ENCODE results near the gene TLK2.
"Not testable (repeated sequence)": the region's sequence is repeated elsewhere in the genome, so short reads cannot be mapped to it uniquely, and the experiment has no call there.

The TLK2 gene

DNA sequence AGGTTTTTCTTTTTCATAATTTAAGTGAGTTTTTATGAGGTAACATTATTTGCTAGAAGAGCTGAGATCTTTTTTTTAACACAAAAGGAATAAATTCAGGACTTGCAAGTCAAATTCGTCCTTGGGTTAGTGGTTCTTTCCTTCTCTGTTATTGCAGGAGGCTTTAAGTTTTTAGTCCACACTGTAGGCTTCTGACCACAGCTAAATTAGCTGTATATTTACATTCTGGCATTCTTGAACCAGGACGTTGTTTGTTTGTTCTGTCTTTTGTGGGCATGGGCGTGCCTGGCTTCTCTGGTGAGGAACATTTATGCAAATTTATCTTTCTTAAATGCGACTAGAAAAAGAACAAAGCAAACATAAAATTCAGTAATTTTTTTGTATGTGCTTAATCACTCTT, 80.3 kb downstream of the TLK2 start:
- not testable (repeated sequence) for DNase-seq (ENCODE audit: low read depth in 3 of 3, low spot score in 1 of 3)

DNA sequence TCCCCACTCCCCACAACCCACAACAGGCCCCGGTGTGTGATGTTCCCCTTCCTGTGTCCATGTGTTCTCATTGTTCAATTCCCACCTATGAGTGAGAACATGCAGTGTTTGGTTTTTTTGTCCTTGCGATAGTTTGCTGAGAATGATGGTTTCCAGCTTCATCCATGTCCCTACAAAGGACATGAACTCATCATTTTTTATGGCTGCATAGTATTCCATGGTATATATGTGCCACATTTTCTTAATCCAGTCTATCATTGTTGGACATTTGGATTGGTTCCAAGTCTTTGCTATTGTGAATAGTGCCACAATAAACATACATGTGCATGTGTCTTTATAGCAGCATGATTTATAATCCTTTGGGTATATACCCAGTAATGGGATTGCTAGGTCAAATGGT, 82.3 kb downstream of the TLK2 start:
- not testable (repeated sequence) for DNase-seq (ENCODE audit: low read depth in 3 of 3, low spot score in 1 of 3)

DNA sequence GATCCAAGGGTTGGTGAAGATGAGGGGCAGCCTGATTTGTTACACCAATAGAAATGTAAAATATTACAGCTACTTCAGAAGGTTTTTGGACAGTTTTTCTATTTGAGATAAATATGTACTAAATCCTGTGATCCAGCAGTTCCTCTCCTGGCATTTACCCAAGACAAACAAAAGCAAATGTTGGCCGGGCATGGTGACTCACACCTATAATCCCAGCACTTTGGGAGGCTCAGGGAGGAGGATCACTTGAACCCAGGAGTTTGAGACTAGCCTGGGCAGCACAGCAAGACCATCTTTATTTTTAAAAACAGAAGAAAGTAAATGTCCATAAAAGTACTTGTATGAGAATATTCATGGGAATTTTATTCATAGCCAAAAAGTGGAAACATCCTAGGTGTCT, 84.0 kb downstream of the TLK2 start:
- no peak for DNase-seq (ENCODE audit: low read depth in 3 of 3, low spot score in 1 of 3)

DNA sequence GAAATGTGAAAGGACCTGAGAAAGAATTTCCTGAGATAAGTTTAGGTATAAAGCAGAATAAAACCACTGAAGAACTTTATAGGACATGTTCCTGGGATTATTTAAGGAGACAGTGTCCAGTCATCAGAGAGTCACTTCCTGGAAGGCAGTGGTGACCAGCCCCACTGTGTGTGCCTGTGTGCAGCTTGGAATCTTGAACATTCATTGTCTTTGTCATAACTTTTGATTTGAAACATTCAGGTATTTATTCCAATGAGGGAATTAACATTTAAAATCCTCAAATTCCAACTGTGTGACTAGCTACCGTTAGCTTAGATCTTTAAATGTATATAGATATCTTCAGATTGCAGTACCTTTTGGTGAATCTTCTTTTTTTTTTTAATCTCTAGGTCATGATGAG, 87.2 kb downstream of the TLK2 start:
- no peak for DNase-seq (ENCODE audit: low read depth in 3 of 3, low spot score in 1 of 3)

DNA sequence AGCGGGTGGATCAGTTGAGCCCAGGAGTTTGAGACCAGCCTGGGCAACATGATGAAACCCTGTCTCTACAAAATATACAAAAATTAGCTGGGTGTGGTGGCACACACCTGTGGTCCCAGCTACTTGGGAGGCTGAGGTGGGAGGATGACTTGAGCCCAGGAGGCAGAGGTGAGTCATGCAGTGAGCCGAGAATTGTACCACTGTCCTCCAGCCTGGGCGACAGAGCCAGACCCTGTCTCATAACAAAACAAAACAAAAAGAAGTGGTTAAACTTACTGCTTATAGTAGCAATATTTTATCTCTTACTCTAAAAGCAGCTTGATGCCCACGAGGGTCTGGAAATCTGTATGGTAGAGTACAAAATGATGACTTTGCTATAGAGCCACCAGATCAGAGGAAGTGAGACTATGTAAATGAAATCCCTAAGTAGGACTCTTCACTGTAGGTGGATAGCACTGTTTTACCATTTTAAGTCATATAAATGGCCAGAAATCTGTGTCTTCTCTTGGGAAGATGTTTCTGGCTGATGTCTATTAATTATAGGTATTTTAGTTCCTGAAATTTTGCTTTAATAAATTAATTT, 88.5 kb downstream of the TLK2 start:
- no peak for DNase-seq (ENCODE audit: low read depth in 3 of 3, low spot score in 1 of 3)

DNA sequence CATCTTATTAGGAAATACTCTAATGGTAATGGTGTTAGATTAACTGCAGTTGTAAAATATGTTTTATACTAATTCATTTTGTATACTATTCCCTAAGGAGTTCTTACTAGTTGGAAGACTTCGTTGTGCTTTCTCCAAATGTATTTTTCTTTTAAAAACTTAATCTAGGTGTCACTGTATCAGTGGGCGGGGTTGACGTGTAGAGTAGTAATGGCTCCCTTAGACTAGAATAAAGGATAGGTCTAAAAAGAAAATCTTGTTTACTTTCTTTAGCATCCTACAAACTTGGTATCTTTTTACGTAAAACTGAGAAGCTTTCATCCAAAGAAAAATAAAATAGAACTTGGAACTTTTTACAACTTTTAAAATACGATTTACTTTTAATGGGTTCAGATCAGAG, 93.9 kb downstream of the TLK2 start:
- no peak for DNase-seq (ENCODE audit: low read depth in 3 of 3, low spot score in 1 of 3)

DNA sequence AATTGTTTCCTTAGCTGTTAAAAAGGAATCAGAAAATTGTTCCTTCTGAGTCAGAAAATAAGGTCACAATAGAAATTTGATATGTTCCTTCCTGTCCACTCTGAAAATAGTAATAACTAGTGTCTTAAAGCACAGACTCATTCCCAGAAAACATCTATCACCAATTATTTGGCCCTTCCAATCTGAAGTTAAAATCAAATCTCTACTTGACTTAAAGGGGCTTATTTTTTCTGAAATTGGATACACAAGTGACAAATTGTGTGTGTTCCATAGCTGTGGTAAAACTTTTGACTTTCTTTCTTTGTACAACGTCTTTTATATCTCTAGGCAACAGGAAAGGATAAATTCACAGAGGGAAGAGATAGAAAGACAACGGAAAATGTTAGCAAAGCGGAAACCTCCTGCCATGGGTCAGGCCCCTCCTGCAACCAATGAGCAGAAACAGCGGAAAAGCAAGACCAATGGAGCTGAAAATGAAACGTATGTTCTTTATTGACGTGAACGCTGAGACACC, 94.3 kb downstream of the TLK2 start:
- DNase-seq (ENCODE audit: low read depth in 3 of 3, low spot score in 1 of 3): no peak

DNA sequence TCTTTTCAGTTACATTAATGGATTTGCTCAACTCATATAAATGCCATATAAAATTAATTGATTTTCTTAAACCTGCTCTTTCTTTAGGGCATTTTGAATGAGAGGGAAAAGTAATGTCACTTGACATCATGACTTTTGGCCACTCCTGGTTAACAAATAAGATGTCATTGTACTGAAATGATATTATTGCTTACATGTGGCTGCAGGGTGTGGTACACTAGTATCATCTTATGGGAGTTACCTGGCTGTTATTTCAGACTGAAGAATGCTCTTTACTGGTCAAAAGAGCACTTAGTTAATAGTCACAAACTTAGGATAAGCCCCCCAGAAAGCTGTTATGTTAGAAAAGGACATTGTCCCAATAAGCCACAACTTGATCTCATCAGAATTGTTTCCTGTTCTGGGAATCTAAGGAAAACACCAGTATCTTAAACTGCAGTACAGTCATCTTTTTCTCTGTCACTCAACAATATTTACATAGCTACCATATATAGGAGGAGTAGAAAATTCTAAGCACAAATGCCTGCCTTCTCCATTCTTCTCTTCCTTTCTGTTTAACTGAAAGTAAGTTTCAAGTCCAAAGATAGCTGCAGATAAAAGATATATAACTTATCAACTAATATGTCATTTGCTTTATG, 95.0 kb downstream of the TLK2 start:
- no peak for DNase-seq (ENCODE audit: low read depth in 3 of 3, low spot score in 1 of 3)

DNA sequence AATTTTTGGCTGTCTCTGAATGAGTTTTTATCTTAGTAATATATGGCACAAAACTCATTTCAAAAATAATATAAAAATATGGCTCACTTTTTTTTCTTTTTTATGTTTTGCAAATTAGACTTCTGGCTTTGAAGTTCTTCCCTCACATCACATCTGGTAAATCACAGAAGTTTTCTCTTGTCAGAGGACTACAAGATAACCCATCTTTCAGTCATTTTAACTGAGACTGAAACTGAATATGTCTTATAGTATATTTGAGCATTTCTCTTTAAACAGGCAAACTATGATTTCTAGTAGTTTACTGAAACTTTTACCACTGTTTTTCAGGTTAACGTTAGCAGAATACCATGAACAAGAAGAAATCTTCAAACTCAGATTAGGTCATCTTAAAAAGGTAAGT, 97.8 kb downstream of the TLK2 start:
- DNase-seq (ENCODE audit: low read depth in 3 of 3, low spot score in 1 of 3): no peak

DNA sequence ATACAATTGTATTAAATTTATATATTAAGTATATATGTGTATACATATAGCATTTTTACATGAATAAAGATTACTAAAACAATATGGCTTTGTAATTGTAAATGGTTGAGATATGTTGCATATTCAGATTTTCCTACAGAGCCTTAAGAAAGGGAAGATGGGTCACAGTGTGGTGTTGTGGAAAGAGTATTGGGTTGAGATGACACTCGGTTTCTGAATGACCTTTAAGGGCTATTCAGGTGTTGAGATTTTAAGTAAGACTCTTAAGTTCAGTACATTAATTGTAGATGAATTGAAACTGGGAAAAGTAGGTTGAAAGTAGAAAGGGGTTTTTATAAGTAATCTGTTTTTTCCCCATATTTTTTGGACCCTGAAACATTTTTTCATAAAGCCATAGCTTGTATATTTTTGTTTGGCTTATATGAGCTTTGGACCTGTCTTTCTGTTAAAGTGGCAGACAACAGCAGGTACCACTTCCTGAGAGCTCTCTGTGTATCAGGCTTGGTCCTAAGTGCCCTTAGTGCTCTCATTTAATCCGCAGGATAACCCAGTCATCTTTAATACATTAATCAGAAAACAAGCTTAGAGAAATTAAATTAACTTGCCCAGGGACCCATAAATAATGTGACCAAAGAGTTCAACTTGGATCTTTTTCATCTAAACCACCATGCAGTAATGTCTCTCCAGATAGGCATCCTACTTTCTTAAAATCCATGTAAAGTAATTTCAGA, 100.3 kb downstream of the TLK2 start:
- DNase-seq (ENCODE audit: low read depth in 3 of 3, low spot score in 1 of 3): no peak

DNA sequence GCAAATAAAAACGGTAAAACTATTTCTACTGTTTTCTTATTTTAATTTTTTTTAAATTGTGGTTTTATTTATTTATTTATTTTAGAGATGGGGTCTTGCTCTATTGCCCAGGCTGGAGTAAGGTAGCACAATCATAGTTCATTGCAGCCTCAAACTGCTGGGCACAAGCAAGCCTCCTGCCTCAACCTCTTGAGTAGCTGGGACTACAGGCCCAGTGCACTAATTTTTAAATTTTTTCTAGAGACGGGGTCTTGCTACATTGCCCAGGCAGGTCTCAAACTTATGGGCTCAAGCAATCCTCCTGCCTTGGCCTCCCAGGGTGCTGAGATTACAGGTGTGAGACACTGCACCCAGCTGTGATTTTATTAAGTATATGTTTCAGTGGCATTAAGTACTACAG, 102.3 kb downstream of the TLK2 start:
- DNase-seq (ENCODE audit: low read depth in 3 of 3, low spot score in 1 of 3): no peak

DNA sequence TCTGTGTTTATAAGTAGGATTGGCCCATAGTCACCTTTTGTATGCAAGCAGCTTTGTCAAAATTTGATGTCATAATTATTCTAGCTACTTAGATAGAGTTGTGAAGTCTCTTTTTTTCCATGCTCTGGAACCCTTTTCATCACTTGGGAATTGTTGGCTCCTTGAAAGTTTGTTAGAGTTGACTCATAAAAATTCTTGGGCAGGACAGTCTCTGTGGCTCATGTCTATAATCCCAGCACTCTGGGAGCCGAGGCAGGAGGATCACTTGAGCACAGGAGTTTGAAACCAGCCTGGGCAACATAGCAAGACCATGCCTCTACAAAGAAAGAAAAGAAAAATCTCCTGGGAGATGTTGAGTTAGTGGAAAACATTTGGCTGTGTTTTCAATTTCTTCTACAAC, 103.1 kb downstream of the TLK2 start:
- no peak for DNase-seq (ENCODE audit: low read depth in 3 of 3, low spot score in 1 of 3)

DNA sequence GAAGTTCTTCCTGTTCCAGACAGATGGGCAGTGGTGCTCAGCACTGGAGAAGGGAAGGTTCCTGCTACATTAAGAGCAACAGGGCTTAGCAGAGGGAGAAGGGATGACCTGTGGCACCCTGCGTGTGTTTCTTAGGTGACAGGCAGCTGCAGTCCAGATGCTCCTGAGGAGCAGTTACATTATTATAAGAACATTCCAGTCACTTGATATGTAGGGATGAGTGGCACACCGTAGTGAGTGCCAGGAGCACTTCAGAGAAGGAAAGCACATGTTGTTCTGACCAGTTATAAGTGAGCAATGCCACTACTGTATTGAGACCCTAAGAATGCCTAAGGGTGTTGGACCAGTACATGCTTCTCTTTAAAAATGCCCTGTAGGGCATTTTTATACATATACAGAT, 108.9 kb downstream of the TLK2 start:
- DNase-seq (ENCODE audit: low read depth in 3 of 3, low spot score in 1 of 3): no peak

DNA sequence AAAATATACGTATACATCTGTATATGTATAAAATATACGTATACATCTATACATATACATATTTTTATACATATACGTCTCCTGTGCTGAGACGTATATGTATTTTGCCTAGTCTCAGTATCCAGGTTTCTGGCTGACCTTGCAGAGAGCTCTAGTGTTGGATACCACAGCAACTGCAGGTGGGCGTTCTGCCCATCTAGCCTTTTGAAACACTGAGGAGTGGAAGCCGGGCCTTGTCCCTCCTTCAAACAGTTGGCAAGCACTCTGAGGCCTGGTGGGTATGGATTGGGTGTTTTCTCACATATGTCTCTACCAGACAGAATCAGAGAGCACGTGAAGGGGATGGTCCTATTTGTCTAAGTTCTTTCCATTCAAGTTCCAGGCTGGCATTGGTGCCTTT, 109.5 kb downstream of the TLK2 start:
- no peak for DNase-seq (ENCODE audit: low read depth in 3 of 3, low spot score in 1 of 3)

DNA sequence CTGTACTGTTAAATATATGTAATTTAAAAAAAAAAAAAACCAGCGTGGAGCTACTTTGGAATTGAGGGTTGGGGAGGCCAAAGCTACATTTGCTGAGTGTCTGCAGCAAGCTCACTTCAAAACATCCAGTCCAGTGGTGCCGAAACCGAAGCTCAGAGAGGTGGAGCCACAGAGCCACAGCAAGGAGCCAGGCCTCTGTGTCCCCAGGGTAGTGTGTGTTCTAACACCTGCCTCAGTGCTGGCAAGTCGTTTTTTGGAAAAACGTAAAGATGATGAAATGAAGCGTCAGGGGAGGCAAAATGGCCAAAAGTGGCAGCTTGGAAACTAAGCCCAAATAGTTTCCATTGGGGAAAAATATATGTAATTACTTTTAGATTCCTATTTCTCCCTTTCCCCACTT, 112.7 kb downstream of the TLK2 start:
- no peak for DNase-seq (ENCODE audit: low read depth in 3 of 3, low spot score in 1 of 3)

DNA sequence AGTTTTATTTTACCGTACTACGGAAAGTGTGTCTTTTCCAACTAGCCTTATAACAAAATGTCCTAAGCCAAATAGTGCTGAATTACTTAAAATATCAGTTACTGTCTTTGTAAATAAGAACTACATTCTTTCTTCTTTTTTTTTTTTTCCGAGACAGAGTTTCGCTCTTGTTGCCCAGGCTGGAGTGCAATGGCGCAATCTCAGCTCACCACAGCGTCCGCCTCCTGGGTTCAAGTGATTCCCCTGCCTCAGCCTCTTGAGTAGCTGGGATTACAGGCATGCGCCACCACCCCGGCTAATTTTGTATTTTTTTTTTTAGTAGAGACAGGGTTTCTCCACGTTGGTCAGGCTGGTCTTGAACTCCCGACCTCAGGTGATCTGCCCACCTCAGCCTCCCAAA, 113.2 kb downstream of the TLK2 start:
- not testable (repeated sequence) for DNase-seq (ENCODE audit: low read depth in 3 of 3, low spot score in 1 of 3)

DNA sequence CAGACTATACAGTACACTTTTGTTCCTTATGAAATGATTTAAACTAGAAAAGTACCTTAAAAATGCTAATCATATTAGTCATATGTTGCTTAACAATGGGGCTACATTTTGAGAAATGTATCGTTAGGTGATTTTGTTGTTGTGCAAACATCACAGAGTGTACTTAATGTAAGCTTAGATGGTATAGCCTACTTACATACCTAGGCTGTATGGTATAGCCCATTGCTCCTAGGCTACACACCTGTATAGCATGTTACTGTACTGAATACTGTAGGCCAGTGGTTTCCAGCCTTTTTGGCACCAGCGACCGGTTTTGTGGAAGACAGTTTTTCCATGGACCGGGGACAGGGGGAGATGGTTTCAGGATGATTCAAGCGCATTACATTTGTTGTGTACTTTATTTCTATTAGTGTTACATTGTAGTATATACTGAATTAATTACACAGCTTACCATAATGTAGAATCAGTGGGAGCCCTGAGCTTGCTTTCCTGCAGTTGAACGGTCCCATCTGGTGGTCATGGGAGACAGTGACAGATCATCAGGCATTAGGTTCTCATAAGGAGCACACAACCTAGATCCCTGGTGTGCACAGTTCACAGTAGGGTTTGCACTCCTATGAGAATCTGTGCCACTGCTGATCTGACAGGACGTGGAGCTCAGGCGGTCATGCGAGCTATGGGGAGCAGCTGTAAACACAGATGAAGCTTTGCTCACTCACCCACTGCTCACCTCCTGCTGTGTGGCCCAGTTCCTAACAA, 113.9 kb downstream of the TLK2 start:
- no peak for DNase-seq (ENCODE audit: low read depth in 3 of 3, low spot score in 1 of 3)

DNA sequence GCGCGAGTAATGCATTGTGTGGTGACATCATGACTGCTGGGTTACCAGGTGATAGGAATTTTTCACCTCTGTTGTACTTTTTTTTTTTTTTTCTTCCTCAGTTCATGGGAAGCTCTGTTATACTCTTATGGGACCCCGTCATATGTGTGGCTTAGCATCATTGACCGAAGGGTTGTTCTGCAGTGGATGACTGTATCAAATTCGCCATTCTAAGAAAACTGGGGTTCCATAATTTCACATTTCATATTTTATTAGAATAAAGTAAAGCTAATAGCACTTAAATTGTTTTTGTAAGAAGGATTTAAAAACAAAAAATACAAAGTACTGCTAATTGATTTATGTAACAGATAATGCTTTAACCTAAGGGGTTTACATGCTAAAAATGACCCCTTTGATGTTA, 116.9 kb downstream of the TLK2 start:
- DNase-seq (ENCODE audit: low read depth in 3 of 3, low spot score in 1 of 3): no peak

DNA sequence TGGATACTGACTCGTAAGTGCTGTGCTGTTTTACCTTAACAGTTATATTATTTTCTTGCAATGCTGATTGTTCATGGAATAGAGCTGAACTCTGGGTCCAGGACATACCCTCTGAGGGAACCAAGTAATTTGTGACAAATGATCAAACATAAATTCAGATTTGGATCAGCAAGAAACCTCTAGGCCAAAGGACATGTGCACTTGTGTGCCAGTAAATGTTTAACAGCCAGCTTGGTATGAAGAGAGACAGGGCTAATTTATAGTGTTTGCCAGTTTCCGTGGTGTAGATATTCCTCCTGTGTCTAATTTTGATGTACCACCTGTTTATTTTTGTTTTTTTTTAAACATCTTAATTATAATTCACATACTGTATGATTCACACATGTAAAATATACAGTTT, 118.0 kb downstream of the TLK2 start:
- no peak for DNase-seq (ENCODE audit: low read depth in 3 of 3, low spot score in 1 of 3)

DNA sequence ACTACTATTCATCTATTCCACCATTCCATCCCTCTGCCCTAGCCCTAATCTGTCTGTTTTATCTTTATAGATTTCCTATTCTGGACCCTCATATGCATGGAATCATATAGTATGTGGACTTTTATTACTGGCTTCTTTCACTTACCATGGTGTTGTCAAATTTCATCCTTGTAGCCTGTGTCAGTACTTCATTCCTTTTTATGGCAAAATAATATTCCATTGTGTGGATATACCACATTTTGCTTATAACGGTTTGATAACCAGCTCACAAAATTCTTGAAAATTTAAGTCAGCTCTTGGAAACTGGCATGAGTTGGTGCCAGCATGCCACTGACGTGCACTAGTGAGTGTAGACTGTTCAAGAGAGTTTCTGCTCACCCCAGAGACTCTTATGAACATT, 118.5 kb downstream of the TLK2 start:
- no peak for DNase-seq (ENCODE audit: low read depth in 3 of 3, low spot score in 1 of 3)

DNA sequence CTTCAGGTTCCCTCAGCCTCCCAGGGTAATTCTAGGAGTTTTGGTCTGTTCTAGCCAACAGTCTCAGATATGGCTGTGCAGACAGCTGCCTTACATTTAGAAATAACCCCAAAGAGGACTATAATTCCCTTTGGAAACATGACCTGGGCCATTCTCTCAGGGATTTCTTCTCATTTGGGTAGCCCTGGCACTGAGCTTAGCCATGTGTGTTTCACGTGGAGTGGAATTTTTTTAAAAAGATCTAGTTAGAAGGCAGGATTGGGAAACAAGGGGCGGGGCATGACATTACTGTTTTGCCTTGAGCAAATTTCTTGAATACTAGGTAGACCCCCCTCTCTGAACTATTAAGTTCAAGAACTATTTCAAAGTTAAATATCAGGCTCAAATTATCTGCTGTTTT, 119.3 kb downstream of the TLK2 start:
- DNase-seq (ENCODE audit: low read depth in 3 of 3, low spot score in 1 of 3): no peak

All from stimulated activated CD4-positive, alpha-beta T cell treated with anti-CD3 and anti-CD28 coated beads, TNF-alpha, amount 100 ng/mL, for 1 hour (primary cell).